HepG2 (cell line): ENCODE data around the gene ANKRD39. TPM values are rescaled to one million over a fixed set of nuclear protein-coding genes. Genes with fewer than 3 reads are reported as not detected.

Source experiments
- ATAC-seq: fragments of 200-7000 bp; cut with Tn5 transposase; 3 replicates; pipeline ENCODE4 v1.9.1; 2020; ENCODE audit warnings: mild to moderate bottlenecking, moderate library complexity
- BruUV-seq: library from RNA; stranded (reverse); fragments of 400-500 nt; replicated peaks from 2 replicates; lab custom pipeline; 2021; lab: Mats Ljungman, UMichigan
- CTCF ChIA-PET: fragments of 300-600 bp; formaldehyde crosslinking; extraction: SDS; loops from one replicate; lab custom pipeline; 2021; ENCODE audit warnings: low total read pairs, inconsistent platforms, low intra/inter-chr PET ratio; lab: Yijun Ruan, JAX
- POLR2A ChIA-PET: fragments of 350-600 bp; sonication (Branson Sonifier 250); formaldehyde crosslinking; loops from one replicate; lab custom pipeline; 2020; ENCODE audit warnings: antibody characterized with exemption, inconsistent platforms; lab: Yijun Ruan, JAX
- DNase-seq: peaks from one replicate; pipeline ENCODE4 v3.0.0-alpha.2; 2015; ENCODE audit warnings: low spot score
- FAIRE-seq: peaks from 3 replicates; lab custom pipeline; 2011; peaks lifted over from hg19 to GRCh38; lab: Jason Lieb, UNC
- H2AFZ ChIP-seq: one replicate; pipeline ENCODE4 v1.6.1; 2011; ENCODE audit warnings: low read length, inconsistent platforms
- H3K27ac ChIP-seq: fragments of 300-600 bp; 3 replicates; pipeline ENCODE4 v1.8.0; 2011; ENCODE audit warnings: mixed run types, mild to moderate bottlenecking, mixed read lengths, low read length, inconsistent platforms; ENCODE audit not compliant: insufficient read depth; ENCODE audit errors: extremely low read length
- H3K27me3 ChIP-seq, 2 experiments: fragments of 200-600 bp in 1 of 2; 2 replicates in 1 of 2; 3 replicates in 1 of 2; pipeline versions ENCODE4 v1.6.0 to v1.8.0; 2011; ENCODE audit warnings: low read length in 2 of 2, mild to moderate bottlenecking in 2 of 2, moderate library complexity in 2 of 2, inconsistent platforms in 1 of 2; ENCODE audit not compliant: insufficient read depth in 2 of 2, control insufficient read depth in 1 of 2
- H3K36me3 ChIP-seq, 2 experiments: fragments of 200-600 bp in 1 of 2; replicated peaks in 1 of 2; 2 replicates in 1 of 2; 3 replicates in 1 of 2; pipeline versions ENCODE4 v1.5.1 to v1.8.0; 2011; ENCODE audit warnings: low read length in 2 of 2, inconsistent platforms in 1 of 2; ENCODE audit not compliant: insufficient read depth in 2 of 2, control insufficient read depth in 1 of 2
- H3K4me1 ChIP-seq: 2 replicates; pipeline ENCODE4 v1.5.1; 2012; ENCODE audit warnings: low read length, inconsistent platforms; ENCODE audit not compliant: insufficient read depth
- H3K4me2 ChIP-seq: 2 replicates; pipeline ENCODE4 v1.6.0; 2011; ENCODE audit warnings: low read depth, low read length, inconsistent platforms
- H3K4me3 ChIP-seq, 3 experiments: fragments of 200-600 bp in 1 of 3; sonication (generic), shearing (Covaris generic) in 1 of 3; replicated peaks in 1 of 3; 2 replicates each; pipeline ENCODE4 v1.5.1; 2011 to 2016; ENCODE audit warnings: low read length in 3 of 3, inconsistent platforms in 2 of 3, low read depth in 2 of 3, mild to moderate bottlenecking in 2 of 3, control low read depth in 1 of 3, mixed read lengths in 1 of 3; ENCODE audit not compliant: insufficient read depth in 1 of 3
- H3K79me2 ChIP-seq: one replicate; pipeline ENCODE4 v1.6.1; 2011; ENCODE audit warnings: low read length, inconsistent platforms; ENCODE audit not compliant: insufficient read depth
- H3K9ac ChIP-seq: 2 replicates; pipeline ENCODE4 v1.6.0; 2011; ENCODE audit warnings: mild to moderate bottlenecking, low read depth, low read length, inconsistent platforms; ENCODE audit not compliant: insufficient read depth
- H3K9me3 ChIP-seq: 2 replicates; pipeline ENCODE4 v1.5.1; 2012; ENCODE audit warnings: mild to moderate bottlenecking, low read length
- H4K20me1 ChIP-seq: 2 replicates; pipeline ENCODE4 v1.6.0; 2011; ENCODE audit warnings: inconsistent platforms, mild to moderate bottlenecking, low read length, moderate library complexity; ENCODE audit not compliant: insufficient read depth
- ETV5 ChIP-seq: IDR thresholded peaks from 2 replicates; pipeline ENCODE4 v1.6.1; 2018; ENCODE audit warnings: missing biosample characterization, missing genetic modification reagents, inconsistent platforms, borderline replicate concordance
- NCOA5 ChIP-seq: sonication (generic); formaldehyde crosslinking; IDR thresholded peaks from 2 replicates; pipeline ENCODE4 v1.4.0; 2020; ENCODE audit warnings: missing genetic modification reagents
- PCBP2 ChIP-seq: fragments of 200-400 bp; formaldehyde crosslinking; optimal IDR thresholded peaks from 2 replicates; pipeline ENCODE3; 2018; ENCODE audit warnings: low read length, low read depth; ENCODE audit not compliant: poor library complexity, severe bottlenecking
- RCOR2 ChIP-seq: IDR thresholded peaks from 2 replicates; pipeline ENCODE4 v1.6.1; 2016; ENCODE audit warnings: missing biosample characterization, missing genetic modification reagents
- SNRNP70 ChIP-seq: fragments of 200-400 bp; formaldehyde crosslinking; IDR thresholded peaks from 2 replicates; pipeline ENCODE4 v1.6.1; 2017; ENCODE audit warnings: mild to moderate bottlenecking, low read depth, low read length, moderate library complexity
- SRSF9 ChIP-seq: fragments of 200-400 bp; formaldehyde crosslinking; IDR thresholded peaks from 2 replicates; pipeline ENCODE4 v1.6.1; 2018; ENCODE audit warnings: borderline replicate concordance, mild to moderate bottlenecking, low read depth, low read length; ENCODE audit not compliant: insufficient read depth, poor library complexity, severe bottlenecking
- TEAD2 ChIP-seq: sonication (generic); formaldehyde crosslinking; IDR thresholded peaks from 2 replicates; pipeline ENCODE4 v1.9.0; 2021; ENCODE audit warnings: missing genetic modification reagents
- ZBTB2 ChIP-seq: sonication (generic); formaldehyde crosslinking; IDR thresholded peaks from 2 replicates; pipeline ENCODE4 v1.8.0; 2022; ENCODE audit warnings: low read depth, missing genetic modification reagents
- ZBTB46 ChIP-seq: sonication (generic); formaldehyde crosslinking; IDR thresholded peaks from 2 replicates; pipeline ENCODE4 v1.4.0; 2020; ENCODE audit warnings: mild to moderate bottlenecking, missing genetic modification reagents, borderline replicate concordance
- ZKSCAN1 ChIP-seq: fragments of 150-350 bp; IDR thresholded peaks from 2 replicates; pipeline ENCODE4 v1.6.1; 2014; ENCODE audit warnings: low read length
- ZNF3 ChIP-seq: IDR thresholded peaks from 2 replicates; pipeline ENCODE4 v1.7.0; 2017; ENCODE audit warnings: inconsistent platforms
- ZNF367 ChIP-seq: sonication (generic); formaldehyde crosslinking; IDR thresholded peaks from 2 replicates; pipeline ENCODE4 v1.4.0; 2020; ENCODE audit warnings: missing genetic modification reagents, borderline replicate concordance
- ZNF430 ChIP-seq: sonication (generic); formaldehyde crosslinking; IDR thresholded peaks from 2 replicates; pipeline ENCODE4 v1.9.0; 2021; ENCODE audit warnings: mild to moderate bottlenecking, missing genetic modification reagents
- WGBS: methylation state at CpG from one replicate; pipeline ENCODE4 v1.1.6; 2017; ENCODE audit warnings: low lambda C conversion rate; 5-methylcytosine and 5-hydroxymethylcytosine counted together
- in situ Hi-C: cut with HindIII; loops from 2 replicates; pipeline ENCODE4 v1.10.0; 2017; ENCODE audit warnings: low pct_unique_long_range_greater_than_20kb; ENCODE audit not compliant: extremely low pct_ligation_motif_present
- intact Hi-C: fragments of 100-400 bp; cut with micrococcal nuclease; formaldehyde crosslinking; loops from one replicate; pipeline ENCODE4 v1.10.0; 2022; ENCODE audit not compliant: unreplicated experiment
- polyA plus RNA-seq, 8 experiments: library from polyadenylated mRNA; depleted of rRNA in 3 of 8; stranded (reverse) in 7 of 8; unstranded in 1 of 8; fragments of >200 nt; fragmentation: Illumina TruSeq in 4 of 8; extraction: Trizol in 4 of 8; gene quantifications; 2 replicates each; pipeline versions ENCODE4 v1.2.1 to v1.2.3, GENCODE V29; 2011 to 2016; ENCODE audit warnings: low read depth in 4 of 8, missing spikeins in 1 of 8, mixed read lengths in 1 of 8; ENCODE audit not compliant: insufficient read depth in 1 of 8
- total RNA-seq, 5 experiments: library from RNA; depleted of rRNA; stranded (reverse); fragments of >200 nt; fragmentation: Illumina TruSeq; extraction: Trizol; gene quantifications; 2 replicates each; pipeline ENCODE4 v1.2.3, GENCODE V29; 2016; ENCODE audit warnings: low read depth in 1 of 5
- TF ChIP-seq, protein P1 (sequence below): sonication (generic); formaldehyde crosslinking; IDR thresholded peaks from 2 replicates; pipeline ENCODE4 v1.9.0; 2021; ENCODE audit warnings: missing genetic modification reagents, borderline replicate concordance
- TF ChIP-seq, protein P2 (sequence below): sonication (generic); formaldehyde crosslinking; IDR thresholded peaks from 2 replicates; pipeline ENCODE4 v1.8.1; 2022; ENCODE audit warnings: low read depth, mild to moderate bottlenecking, missing genetic modification reagents

The ANKRD39 gene
- total and polyA plus RNA-seq, 2 of the 13 experiments (the other 11 are each of a cell fraction or from before 2014, with no cell fraction given), result 23.2 to 24.8 TPM

DNA sequence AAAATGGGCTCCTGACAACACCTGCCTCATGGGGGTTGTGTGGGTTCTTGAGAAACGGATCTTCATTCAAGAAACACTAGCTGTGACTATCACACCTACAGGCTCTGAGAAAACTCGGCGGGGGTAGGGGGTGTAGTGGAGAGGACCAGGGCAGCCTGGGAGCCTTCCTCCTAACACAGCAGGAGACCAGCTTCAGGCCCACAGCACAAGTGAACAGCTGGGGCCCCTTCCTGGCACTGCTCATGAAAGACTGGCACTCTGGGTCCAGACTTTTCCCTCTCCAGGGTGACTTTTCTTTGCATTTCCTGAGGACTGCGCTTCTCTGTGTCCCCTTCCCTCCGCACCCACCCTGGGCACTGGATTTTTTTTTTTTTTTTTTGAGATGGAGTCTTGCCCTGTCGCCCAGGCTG, 19.2 kb upstream of the ANKRD39 start:
- in situ Hi-C loops, result no loop called here
- intact Hi-C loops, result no loop called here
- peaks cover 35 to 91% of the 10 kb centered on the region in 2 experiments for H3K27me3 ChIP-seq
- no TSS peak for BruUV-seq
- H3K79me2 ChIP-seq, result no peaks in the 10 kb centered on the region
- peaks cover 8% of the 10 kb centered on the region for H3K4me1 ChIP-seq
- no peak overlapping the region for H2AFZ ChIP-seq
- POLR2A ChIA-PET, result no interaction called here
- no peaks in the 10 kb centered on the region; the same call in 1 of the 2 replicates for H4K20me1 ChIP-seq
- 53% methylated on average over 4 of the region's 6 CpGs for WGBS
- no peak overlapping the region for H3K4me3 ChIP-seq
- TF ChIP-seq ZNF367 (CRISPR knock-in tag) (no peak), SRSF9 (no peak), ZNF430 (CRISPR knock-in tag) (no peak), SNRNP70 (no peak), NCOA5 (no peak), TEAD2 (CRISPR knock-in tag) (no peak), ZBTB46 (CRISPR knock-in tag) (no peak), PCBP2 (no peak), ZBTB2 (CRISPR knock-in tag) (no peak), RCOR2 (CRISPR knock-in tag) (no peak), ZKSCAN1 (no peak), ZNF3 (CRISPR knock-in tag) (no peak), ETV5 (CRISPR knock-in tag) (no peak)
- TF ChIP-seq, protein P1, sequence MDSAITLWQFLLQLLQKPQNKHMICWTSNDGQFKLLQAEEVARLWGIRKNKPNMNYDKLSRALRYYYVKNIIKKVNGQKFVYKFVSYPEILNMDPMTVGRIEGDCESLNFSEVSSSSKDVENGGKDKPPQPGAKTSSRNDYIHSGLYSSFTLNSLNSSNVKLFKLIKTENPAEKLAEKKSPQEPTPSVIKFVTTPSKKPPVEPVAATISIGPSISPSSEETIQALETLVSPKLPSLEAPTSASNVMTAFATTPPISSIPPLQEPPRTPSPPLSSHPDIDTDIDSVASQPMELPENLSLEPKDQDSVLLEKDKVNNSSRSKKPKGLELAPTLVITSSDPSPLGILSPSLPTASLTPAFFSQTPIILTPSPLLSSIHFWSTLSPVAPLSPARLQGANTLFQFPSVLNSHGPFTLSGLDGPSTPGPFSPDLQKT (CRISPR knock-in tag), result no peak
- TF ChIP-seq, protein P2, sequence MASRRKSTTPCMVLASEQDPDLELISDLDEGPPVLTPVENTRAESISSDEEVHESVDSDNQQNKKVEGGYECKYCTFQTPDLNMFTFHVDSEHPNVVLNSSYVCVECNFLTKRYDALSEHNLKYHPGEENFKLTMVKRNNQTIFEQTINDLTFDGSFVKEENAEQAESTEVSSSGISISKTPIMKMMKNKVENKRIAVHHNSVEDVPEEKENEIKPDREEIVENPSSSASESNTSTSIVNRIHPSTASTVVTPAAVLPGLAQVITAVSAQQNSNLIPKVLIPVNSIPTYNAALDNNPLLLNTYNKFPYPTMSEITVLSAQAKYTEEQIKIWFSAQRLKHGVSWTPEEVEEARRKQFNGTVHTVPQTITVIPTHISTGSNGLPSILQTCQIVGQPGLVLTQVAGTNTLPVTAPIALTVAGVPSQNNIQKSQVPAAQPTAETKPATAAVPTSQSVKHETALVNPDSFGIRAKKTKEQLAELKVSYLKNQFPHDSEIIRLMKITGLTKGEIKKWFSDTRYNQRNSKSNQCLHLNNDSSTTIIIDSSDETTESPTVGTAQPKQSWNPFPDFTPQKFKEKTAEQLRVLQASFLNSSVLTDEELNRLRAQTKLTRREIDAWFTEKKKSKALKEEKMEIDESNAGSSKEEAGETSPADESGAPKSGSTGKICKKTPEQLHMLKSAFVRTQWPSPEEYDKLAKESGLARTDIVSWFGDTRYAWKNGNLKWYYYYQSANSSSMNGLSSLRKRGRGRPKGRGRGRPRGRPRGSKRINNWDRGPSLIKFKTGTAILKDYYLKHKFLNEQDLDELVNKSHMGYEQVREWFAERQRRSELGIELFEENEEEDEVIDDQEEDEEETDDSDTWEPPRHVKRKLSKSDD (CRISPR knock-in tag), result no peak
- no peak overlapping the region for H3K9ac ChIP-seq
- ATAC-seq (no peak), DNase-seq (no peak), FAIRE-seq (no peak)
- H3K9me3 ChIP-seq, result no peaks in the 10 kb centered on the region
- H3K27ac ChIP-seq, result no peak overlapping the region
- no peaks in the 10 kb centered on the region for H3K36me3 ChIP-seq
- CTCF ChIA-PET, result no interaction called here
- H3K4me2 ChIP-seq, result no peak overlapping the region
